ENCODE data around the gene DAPK1.

DNA sequence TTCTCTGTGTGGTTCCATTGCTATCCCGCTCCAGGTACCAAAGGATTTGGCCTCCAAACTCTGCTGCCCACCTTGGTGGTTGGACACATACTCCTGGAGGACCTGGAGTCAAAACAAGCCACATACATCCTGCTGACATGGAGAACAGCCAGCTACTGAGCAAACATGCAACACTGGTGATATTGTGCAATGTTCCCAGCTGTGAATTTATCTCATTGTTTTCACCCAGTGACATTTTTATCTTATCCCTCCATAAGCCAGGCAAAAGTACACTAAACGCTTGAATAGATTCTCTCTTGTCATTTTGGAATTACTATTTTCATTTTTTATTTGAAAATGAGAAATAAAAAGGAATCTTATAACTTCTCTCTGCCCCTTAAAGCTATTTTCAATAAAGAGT is 217.2 kb downstream of the DAPK1 start:
- TF ChIP-seq, protein P1, sequence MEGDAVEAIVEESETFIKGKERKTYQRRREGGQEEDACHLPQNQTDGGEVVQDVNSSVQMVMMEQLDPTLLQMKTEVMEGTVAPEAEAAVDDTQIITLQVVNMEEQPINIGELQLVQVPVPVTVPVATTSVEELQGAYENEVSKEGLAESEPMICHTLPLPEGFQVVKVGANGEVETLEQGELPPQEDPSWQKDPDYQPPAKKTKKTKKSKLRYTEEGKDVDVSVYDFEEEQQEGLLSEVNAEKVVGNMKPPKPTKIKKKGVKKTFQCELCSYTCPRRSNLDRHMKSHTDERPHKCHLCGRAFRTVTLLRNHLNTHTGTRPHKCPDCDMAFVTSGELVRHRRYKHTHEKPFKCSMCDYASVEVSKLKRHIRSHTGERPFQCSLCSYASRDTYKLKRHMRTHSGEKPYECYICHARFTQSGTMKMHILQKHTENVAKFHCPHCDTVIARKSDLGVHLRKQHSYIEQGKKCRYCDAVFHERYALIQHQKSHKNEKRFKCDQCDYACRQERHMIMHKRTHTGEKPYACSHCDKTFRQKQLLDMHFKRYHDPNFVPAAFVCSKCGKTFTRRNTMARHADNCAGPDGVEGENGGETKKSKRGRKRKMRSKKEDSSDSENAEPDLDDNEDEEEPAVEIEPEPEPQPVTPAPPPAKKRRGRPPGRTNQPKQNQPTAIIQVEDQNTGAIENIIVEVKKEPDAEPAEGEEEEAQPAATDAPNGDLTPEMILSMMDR (IDR thresholded peaks at IDR 0.05) = no peak
- TF ChIP-seq, protein P2, sequence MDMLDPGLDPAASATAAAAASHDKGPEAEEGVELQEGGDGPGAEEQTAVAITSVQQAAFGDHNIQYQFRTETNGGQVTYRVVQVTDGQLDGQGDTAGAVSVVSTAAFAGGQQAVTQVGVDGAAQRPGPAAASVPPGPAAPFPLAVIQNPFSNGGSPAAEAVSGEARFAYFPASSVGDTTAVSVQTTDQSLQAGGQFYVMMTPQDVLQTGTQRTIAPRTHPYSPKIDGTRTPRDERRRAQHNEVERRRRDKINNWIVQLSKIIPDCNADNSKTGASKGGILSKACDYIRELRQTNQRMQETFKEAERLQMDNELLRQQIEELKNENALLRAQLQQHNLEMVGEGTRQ (IDR thresholded peaks at IDR 0.05) = no peak
- TF ChIP-seq RAD21 (conservative IDR thresholded peaks at IDR 0.05 in 1 of 2, IDR thresholded peaks at IDR 0.05 in 1 of 2) (no peak), PHF8 (IDR thresholded peaks at IDR 0.05; ENCODE audit: borderline replicate concordance, low read depth) (no peak), POLR2A (IDR thresholded peaks at IDR 0.05; ENCODE audit: low read length) (no peak)

Measured in A549 (cell line).